GM12892 (cell line): Measurements from ENCODE around the gene MKNK2.

Experiments
- DNase-seq: peaks from one replicate; pipeline ENCODE4 v3.0.0; 2011; ENCODE audit not compliant: insufficient read length
- FAIRE-seq: peaks from 2 replicates; lab custom pipeline; 2011; peaks lifted over from hg19 to GRCh38; lab: Jason Lieb, UNC
- POLR2A ChIP-seq: IDR thresholded peaks from 2 replicates; pipeline ENCODE4 v1.6.1; 2011; ENCODE audit warnings: low read depth, low read length, control low read depth
- POLR2AphosphoS5 ChIP-seq: IDR thresholded peaks from 2 replicates; pipeline ENCODE4 v1.6.1; 2011; ENCODE audit warnings: low read depth, low read length, control low read depth
- TAF1 ChIP-seq: IDR thresholded peaks from 2 replicates; pipeline ENCODE4 v1.6.1; 2011; ENCODE audit warnings: low read depth, mild to moderate bottlenecking, control low read depth, low read length, borderline replicate concordance

MKNK2 gene

GRCh38 chr19:2051773-2052704 is 995 bp upstream of the MKNK2 start:
- FAIRE-seq (no peak), DNase-seq (no peak)
- TF ChIP-seq POLR2A = no peak
- no peak for TF ChIP-seq TAF1
- TF ChIP-seq POLR2AphosphoS5 = no peak

- TF ChIP-seq TAF1 (no peak), POLR2AphosphoS5 (no peak), POLR2A (no peak)
- no peak for DNase-seq
- no peak for FAIRE-seq
Observed at GRCh38 chr19:2050349-2050990, 574 bp downstream of the MKNK2 start.

- DNase-seq (peak; percentile 62), FAIRE-seq (peak; percentile 86)
- TF ChIP-seq POLR2A (peak; percentile 45; the same call in 1 of the 2 replicates), TAF1 (no peak)
Observed at GRCh38 chr19:2049741-2050348, 1.2 kb downstream of the MKNK2 start.

- no peak for DNase-seq
- FAIRE-seq = no peak
Observed at GRCh38 chr19:2048959-2049740, 1.9 kb downstream of the MKNK2 start.

GRCh38 chr19:2048104-2048958 is 2.7 kb downstream of the MKNK2 start:
- TF ChIP-seq POLR2AphosphoS5 = no peak
- TF ChIP-seq POLR2A = no peak
- TF ChIP-seq TAF1 = no peak
- FAIRE-seq = peak; percentile 64
- no peak for DNase-seq

More at GRCh38 chr19:2048959-2049740, 1.9 kb downstream of the MKNK2 start:
- TF ChIP-seq POLR2A = no peak; the same call in 1 of the 2 replicates
- TF ChIP-seq TAF1 = no peak
- TF ChIP-seq POLR2AphosphoS5 = no peak

GRCh38 chr19:2047449-2048103 is 3.5 kb downstream of the MKNK2 start:
- DNase-seq = no peak
- TF ChIP-seq POLR2A (peak; percentile 44; the same call in 1 of the 2 replicates), TAF1 (no peak), POLR2AphosphoS5 (peak; percentile 71)
- peak; percentile 17 for FAIRE-seq

- FAIRE-seq = no peak
- no peak for TF ChIP-seq POLR2AphosphoS5
- TF ChIP-seq POLR2A = no peak; the same call in 1 of the 2 replicates
- no peak for TF ChIP-seq TAF1
- no peak for DNase-seq
Observed at GRCh38 chr19:2047076-2047448, 4.0 kb downstream of the MKNK2 start.

GRCh38 chr19:2046046-2046907 is 4.8 kb downstream of the MKNK2 start:
- DNase-seq (no peak), FAIRE-seq (no peak)
- no peak for TF ChIP-seq TAF1
- peak; percentile 15 for TF ChIP-seq POLR2A

GRCh38 chr19:2045501-2046045 is 5.5 kb downstream of the MKNK2 start:
- DNase-seq (no peak), FAIRE-seq (no peak)
- TF ChIP-seq TAF1 (no peak), POLR2A (no peak), POLR2AphosphoS5 (no peak)
